GM12864 (cell line): ENCODE results near the gene MBOAT7.
"Not testable (repeated sequence)": the region's sequence is repeated elsewhere in the genome, so short reads cannot be mapped to it uniquely, and the experiment has no call there.

Source experiments
- DNase-seq: peaks from one replicate; pipeline ENCODE4 v3.0.0-alpha.2; 2011; ENCODE audit warnings: low read depth
- H3K4me3 ChIP-seq: 2 replicates; pipeline ENCODE4 v1.5.1; 2011; ENCODE audit warnings: mild to moderate bottlenecking, low read depth, low read length, control low read depth
- TF ChIP-seq, protein P1 (sequence below): IDR thresholded peaks from 2 replicates; pipeline ENCODE4 v1.5.1; 2011; ENCODE audit warnings: low read depth, mild to moderate bottlenecking, moderate library complexity, low read length, control low read depth, inconsistent platforms; ENCODE audit errors: missing control alignments

The MBOAT7 gene

DNA sequence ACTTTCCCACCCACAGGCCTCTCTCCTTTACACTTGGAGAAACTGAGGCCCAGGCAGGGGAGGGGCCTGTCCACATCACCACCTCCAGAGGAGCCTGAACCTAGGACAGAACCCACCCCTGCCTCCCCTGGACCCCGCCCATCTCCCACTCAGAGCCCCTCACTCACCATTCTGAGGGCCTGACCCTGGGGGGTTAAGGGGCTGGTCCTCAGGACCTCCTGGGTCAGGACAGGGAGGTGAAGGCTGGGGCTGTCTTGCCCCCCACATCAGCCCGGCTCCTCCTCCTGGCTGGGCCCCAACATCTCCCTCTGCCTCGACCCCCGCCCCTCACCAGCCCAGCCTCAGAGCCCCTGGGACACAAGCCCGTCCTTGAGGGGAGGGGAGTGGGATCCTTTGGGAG is 30.3 kb upstream of the MBOAT7 start:
- DNase-seq, H3K4me3 ChIP-seq: not testable (repeated sequence)

DNA sequence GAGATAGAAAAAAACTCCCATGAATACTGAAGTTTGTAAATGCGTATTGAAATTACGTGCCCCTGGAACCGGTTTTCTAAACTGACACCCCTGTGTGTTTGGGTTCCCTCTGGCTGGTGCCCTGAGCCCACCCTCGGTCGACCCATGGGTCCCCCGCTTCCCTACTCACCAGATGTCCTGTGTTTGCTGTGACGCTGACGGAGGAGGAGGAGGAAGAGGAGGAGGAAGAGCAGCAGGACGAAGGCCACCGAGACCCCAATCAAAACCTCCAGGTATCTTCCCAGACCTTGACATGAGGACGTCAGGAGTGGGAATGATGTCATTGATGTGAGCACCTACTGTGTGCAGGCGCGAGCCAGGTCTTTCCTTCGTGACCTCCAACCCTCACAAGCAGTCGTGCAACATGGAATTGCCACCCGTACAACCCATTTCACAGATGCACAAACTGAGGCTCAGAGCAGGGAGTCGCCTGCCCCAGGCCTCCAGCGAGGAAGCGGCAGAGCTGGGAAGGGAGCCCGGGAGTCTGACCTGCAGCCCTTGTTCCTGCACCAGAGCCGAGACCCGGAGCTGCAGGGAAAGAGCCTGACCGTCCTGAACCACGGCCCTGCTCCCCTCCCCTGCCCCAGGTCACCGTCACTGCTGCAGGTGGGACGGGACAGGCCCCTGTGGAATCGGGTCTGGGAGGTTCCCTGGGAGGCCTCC is 29.7 kb upstream of the MBOAT7 start:
- no peak for DNase-seq
- TF ChIP-seq, protein P1, sequence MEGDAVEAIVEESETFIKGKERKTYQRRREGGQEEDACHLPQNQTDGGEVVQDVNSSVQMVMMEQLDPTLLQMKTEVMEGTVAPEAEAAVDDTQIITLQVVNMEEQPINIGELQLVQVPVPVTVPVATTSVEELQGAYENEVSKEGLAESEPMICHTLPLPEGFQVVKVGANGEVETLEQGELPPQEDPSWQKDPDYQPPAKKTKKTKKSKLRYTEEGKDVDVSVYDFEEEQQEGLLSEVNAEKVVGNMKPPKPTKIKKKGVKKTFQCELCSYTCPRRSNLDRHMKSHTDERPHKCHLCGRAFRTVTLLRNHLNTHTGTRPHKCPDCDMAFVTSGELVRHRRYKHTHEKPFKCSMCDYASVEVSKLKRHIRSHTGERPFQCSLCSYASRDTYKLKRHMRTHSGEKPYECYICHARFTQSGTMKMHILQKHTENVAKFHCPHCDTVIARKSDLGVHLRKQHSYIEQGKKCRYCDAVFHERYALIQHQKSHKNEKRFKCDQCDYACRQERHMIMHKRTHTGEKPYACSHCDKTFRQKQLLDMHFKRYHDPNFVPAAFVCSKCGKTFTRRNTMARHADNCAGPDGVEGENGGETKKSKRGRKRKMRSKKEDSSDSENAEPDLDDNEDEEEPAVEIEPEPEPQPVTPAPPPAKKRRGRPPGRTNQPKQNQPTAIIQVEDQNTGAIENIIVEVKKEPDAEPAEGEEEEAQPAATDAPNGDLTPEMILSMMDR: no peak
- H3K4me3 ChIP-seq: no peak overlapping the region

DNA sequence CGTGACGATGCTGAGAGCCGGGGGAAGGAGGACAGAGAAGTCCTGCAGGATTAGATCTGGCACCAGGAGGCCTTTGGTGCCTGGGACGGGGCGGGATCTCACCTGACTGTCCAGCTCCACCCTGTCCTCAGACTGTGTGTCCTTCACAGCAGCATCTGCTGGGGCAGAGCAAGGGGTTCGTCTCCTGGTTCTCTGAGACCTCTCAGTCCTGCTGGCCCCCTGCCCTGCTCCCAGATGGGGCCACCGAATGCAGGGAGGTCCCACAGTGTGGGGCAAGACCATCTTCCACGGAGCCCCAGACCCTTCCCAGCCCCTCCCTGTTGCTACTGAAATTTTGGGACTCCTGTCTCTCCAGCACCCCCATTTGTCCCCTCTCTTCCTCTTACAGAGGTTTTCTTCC is 28.9 kb upstream of the MBOAT7 start:
- DNase-seq: no peak
- no peak overlapping the region for H3K4me3 ChIP-seq
- TF ChIP-seq, protein P1: no peak

DNA sequence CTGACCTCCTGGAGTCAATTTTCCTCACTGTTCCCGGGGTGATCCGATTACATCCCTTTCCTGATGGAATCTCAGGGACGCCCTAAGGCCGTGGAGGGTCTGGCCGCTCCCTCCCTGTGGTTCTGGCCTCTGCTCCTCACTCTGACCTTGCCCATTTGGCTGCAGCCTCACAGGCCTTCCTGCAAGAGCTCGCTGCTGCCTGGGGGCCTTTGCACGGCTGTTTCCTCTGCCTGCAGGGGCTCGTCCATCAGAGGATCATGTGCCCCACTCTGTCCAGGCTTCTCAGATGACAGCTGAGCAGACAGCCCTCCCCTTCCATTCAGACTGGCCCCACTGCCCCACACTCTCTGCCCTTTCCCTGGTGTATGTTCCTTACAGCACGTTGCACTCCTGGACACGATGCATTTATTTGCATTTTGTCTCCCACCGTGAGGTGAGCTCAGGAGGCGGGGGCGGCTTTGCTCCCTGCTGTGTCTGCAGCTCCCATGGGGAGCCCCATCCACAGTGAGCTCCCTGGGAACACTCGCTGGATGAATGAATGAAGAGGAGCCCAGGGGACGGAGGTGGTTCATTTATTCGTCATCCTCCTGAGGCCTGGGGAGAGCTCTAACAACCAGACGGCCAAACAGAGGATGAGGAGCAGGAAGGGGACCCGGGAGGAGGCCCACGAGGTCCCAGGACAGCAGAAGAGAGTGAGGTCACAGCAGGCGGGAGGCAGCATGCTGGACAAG is 28.3 kb upstream of the MBOAT7 start:
- not testable (repeated sequence) for DNase-seq, H3K4me3 ChIP-seq

DNA sequence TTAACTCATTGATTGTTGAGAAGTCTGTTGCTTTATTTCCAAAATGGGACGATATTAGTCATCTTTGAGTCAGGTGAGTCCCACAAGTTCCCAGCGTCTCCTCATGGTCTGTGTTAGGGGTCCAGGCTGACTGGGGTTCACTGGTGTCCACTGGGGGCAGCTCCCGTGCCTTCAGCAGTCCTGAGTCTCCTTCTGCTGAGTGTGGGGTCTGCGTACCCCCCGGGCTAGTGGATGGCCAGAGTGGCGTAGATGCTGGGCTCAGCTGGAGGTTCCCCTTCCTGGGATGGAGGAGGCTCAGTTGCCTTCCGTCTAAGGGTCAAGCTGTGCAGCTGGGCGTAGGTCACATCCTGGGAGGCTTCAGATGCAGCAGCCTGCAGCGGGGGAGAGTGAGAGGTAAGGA is 27.5 kb upstream of the MBOAT7 start:
- H3K4me3 ChIP-seq: no peak overlapping the region
- DNase-seq: no peak
- TF ChIP-seq, protein P1: no peak

DNA sequence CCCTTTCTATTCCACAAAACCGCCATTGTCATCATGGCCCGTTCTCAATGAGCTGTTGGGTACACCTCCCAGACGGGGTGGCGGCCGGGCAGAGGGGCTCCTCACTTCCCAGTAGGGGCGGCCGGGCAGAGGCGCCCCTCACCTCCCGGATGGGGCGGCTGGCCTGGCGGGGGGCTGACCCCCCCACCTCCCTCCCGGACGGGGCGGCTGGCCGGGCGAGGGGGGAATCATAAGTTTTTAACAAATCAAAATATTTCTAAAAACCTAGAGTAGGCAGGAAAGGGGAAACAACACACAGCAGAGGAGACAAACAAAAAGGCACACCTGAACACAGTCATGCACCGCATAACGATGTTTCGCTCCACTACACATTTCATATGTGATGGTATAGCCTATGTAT is 25.4 kb upstream of the MBOAT7 start:
- not testable (repeated sequence) for H3K4me3 ChIP-seq, DNase-seq

DNA sequence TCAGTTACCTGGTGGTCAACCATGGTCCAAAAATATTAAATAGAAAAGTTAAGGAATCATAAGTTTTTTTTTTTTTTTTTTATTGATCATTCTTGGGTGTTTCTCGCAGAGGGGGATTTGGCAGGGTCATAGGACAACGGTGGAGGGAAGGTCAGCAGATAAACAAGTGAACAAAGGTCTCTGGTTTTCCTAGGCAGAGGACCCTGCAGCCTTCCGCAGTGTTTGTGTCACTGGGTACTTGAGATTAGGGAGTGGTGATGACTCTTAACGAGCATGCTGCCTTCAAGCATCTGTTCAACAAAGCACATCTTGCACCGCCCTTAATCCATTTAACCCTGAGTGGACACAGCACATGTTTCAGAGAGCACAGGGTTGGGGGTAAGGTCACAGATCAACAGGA is 24.8 kb upstream of the MBOAT7 start:
- not testable (repeated sequence) for H3K4me3 ChIP-seq, DNase-seq

DNA sequence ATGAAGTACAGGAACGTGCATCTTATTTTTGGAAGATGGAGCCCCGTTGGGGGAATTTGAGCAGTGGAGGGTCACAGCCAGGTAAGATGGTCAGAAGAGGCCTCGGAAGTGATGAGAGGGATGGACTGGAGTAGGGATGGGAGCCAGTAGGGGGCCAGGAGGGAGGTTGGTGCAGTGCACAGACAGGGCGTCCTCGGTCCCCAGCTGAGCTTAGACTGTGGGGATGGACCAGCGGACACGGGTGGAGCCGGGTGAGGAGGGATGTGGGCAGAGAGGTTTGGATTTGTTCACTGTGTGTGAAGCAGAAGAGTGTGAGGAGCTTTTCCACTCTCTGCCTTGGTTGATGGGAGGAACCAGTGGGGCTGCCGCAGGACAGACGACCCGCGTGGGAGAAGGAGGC is 21.9 kb upstream of the MBOAT7 start:
- TF ChIP-seq, protein P1: no peak
- H3K4me3 ChIP-seq: no peak overlapping the region
- no peak for DNase-seq

DNA sequence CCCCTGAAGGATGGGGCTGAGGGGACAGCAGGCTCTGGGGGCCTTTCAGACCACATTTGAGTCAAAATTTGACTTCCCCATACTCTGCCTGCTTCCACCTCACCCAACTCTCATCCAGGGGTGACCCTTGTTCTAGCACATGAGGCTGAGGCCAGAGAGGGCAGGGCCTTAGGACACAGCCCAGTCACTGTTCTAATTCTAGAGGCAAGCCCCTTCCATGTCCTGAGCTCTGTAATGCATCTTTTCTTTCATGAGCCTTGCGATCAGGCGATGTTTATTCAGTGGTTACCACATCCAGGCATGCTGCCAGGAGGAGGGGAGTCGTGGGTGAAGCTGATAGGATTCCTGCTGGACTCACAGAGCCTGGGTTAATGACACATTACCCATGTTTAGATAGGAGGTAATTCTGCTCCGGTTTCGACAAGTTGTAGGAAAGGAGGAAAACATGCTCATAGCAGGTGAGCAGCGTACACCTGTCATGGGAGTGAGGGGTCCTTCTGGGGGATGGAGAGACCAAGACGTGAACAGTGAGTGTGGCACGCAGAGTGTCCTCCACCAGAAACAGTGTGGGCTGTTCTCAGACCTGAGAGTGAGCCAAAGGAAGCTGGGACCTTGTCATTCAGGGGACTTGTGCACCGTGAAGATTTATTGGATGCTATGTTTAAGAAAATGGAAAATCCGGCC is 20.6 kb upstream of the MBOAT7 start:
- DNase-seq: no peak
- H3K4me3 ChIP-seq: no peak overlapping the region
- TF ChIP-seq, protein P1: no peak
